ENCODE results near the gene MAST4. TPM values are rescaled to one million over a fixed set of nuclear protein-coding genes. Genes with fewer than 3 reads are reported as not detected.

Gene MAST4
- 10 to 100 TPM in 1 of 2 donors, 1 to 10 TPM in 1; 9.5 to 20.8 TPM for total RNA-seq

DNA sequence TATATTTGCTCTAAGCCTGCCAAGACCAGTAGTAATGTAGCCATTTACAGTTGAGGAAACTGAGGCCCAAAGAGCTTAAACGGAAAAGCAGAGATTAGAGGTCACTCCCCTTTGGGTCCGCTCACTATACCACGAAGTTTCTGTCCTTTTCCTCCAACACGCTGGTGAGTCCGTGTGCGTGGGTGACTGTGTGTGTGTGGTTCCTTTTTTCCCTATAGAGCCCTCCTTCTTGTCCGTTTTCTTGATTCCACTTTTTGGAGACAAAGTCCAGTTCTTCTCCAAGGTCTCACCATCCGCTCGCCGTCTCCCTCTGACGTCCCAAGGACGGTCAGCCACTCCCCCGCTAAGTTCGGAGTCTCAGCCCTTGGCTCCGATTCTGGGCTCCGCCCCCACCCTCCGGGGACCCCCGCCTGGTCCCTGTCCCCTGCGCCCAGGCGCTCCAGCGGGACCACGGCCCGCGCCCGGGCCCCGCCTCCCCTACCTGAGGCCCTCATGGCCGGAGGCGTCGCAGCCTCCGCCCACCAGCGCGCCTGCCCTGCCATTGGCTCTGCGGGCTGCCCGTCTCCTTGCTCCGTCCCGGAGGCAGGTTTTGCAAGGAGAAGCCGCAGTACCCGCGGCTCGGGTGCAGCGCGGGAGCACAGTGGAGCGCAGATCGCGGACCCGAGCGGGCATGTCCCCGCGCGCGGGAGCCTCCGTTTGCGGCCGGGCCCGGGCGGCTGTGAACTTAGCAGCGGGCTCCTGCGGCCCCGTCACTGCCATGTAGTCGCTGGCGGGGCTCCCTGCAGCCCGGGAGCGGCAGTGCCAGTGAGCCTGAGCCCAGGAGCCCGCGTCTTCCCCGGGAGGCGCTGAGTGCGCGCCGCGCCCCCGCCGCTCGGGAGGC, at the start of gene MAST4:
Gene MAST4 (plus strand): TSS at position 638 of the 880 bp plus-strand sequence. CDS start 263 bp downstream, outside the sequence.
- peak within 1 kb of the TSS in 1 of 2 donors; percentile 56 for H3K9ac ChIP-seq (ENCODE audit: low read depth in 2 of 2, low read length in 2 of 2)
- no peaks in the 10 kb centered on the region for H3K9me3 ChIP-seq
- H3K4me3 ChIP-seq, result peak within 1 kb of the TSS; percentile 62
- peak; percentile 94 for DNase-seq
- H3K4me1 ChIP-seq, result peaks cover 3% of the 10 kb centered on the region
- TF ChIP-seq, protein P1, sequence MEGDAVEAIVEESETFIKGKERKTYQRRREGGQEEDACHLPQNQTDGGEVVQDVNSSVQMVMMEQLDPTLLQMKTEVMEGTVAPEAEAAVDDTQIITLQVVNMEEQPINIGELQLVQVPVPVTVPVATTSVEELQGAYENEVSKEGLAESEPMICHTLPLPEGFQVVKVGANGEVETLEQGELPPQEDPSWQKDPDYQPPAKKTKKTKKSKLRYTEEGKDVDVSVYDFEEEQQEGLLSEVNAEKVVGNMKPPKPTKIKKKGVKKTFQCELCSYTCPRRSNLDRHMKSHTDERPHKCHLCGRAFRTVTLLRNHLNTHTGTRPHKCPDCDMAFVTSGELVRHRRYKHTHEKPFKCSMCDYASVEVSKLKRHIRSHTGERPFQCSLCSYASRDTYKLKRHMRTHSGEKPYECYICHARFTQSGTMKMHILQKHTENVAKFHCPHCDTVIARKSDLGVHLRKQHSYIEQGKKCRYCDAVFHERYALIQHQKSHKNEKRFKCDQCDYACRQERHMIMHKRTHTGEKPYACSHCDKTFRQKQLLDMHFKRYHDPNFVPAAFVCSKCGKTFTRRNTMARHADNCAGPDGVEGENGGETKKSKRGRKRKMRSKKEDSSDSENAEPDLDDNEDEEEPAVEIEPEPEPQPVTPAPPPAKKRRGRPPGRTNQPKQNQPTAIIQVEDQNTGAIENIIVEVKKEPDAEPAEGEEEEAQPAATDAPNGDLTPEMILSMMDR (IDR thresholded peaks at IDR 0.05), result no peak
- H3K27me3 ChIP-seq, result peaks cover 23% of the 10 kb centered on the region
- intact Hi-C loops (cut with DNase I), result no loop called here
- H3K36me3 ChIP-seq, result no peaks in the 10 kb centered on the region
- H3K27ac ChIP-seq, result no peak within 1 kb of the TSS

DNA sequence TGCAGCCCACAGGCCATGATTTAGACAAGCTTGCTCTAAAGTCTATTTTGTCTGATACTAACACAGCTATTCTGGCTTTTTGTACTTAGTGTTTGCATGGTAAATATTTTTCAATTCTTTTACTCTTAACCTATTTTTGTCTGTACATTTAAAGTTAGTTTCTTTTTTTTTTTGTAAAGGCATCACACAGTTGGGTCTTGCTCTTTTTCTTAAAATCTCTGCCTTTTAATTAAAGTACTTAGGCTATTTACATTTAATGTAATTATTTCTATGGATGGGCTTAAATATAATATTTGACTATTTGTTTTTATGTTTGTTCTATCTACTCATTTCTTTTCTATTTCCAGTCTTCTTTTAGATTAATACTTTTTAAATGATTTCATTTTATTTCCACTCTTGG, 49.7 kb upstream of the MAST4 start:
- Histone ChIP-seq H3K27ac (no peak overlapping the region), H3K36me3 (no peaks in the 10 kb centered on the region)

DNA sequence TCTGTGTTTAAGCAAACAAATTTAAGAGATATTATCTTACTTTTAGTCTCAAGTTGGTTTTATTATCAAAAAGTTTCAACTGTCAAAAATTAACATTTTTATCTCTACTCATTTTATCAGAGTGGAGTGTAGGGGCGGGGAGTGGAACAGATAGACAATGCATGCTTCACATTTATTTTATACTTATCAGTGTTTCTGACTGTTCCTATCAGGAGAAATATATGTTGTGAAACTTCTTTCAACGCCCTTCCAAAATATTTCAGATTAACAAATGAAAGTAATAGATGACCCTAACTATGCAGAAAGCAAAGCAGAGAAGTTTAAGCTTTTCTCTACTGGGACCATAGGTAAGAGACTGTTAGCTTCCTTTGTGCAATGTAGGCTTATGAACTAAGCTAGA, 44.9 kb upstream of the MAST4 start:
- Histone ChIP-seq H3K27ac (no peak overlapping the region), H3K9ac (ENCODE audit: low read depth in 2 of 2, low read length in 2 of 2) (no peak overlapping the region), H3K9me3 (no peaks in the 10 kb centered on the region), H3K36me3 (no peaks in the 10 kb centered on the region), H3K4me1 (no peaks in the 10 kb centered on the region), H3K27me3 (no peaks in the 10 kb centered on the region), H3K4me3 (no peak overlapping the region)
- TF ChIP-seq, protein P1 (IDR thresholded peaks at IDR 0.05), result no peak
- intact Hi-C loops (cut with DNase I), result no loop called here
- no peak for DNase-seq

More for the DNA sequence above, 49.7 kb upstream of the MAST4 start:
- H3K9ac ChIP-seq (ENCODE audit: low read depth in 2 of 2, low read length in 2 of 2), result no peak overlapping the region
- TF ChIP-seq, protein P1 (IDR thresholded peaks at IDR 0.05), result no peak
- H3K4me3 ChIP-seq, result no peak overlapping the region
- H3K27me3 ChIP-seq, result no peaks in the 10 kb centered on the region
- intact Hi-C loops (cut with DNase I), result no loop called here
- no peaks in the 10 kb centered on the region for H3K9me3 ChIP-seq
- H3K4me1 ChIP-seq, result no peaks in the 10 kb centered on the region
- no peak for DNase-seq

DNA sequence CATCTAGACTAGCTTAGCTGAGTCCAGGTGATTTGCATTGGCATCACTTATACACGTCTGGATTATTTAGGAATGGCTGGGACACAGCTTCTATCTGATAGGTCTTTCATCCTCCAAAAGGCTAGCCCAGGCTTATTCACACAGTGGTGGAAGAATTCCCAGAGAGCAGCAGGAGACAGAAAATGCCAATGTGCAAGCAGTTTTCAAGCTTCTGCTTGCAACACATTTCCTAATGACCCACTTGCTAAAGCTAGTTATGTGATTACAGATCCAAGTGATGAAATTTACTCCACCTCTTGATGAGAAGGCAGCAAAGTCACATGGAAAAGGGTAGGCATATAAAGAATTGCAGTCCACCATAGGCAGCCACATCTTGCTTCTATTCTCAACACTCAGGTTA, 44.2 kb upstream of the MAST4 start:
- no peak for DNase-seq
- H3K9ac ChIP-seq (ENCODE audit: low read depth in 2 of 2, low read length in 2 of 2), result no peak overlapping the region
- TF ChIP-seq, protein P1 (IDR thresholded peaks at IDR 0.05), result no peak
- H3K27ac ChIP-seq, result no peak overlapping the region
- H3K27me3 ChIP-seq, result no peaks in the 10 kb centered on the region
- H3K9me3 ChIP-seq, result no peaks in the 10 kb centered on the region
- no peak overlapping the region for H3K4me3 ChIP-seq
- no peaks in the 10 kb centered on the region for H3K4me1 ChIP-seq
- intact Hi-C loops (cut with DNase I), result no loop called here
- H3K36me3 ChIP-seq, result no peaks in the 10 kb centered on the region

DNA sequence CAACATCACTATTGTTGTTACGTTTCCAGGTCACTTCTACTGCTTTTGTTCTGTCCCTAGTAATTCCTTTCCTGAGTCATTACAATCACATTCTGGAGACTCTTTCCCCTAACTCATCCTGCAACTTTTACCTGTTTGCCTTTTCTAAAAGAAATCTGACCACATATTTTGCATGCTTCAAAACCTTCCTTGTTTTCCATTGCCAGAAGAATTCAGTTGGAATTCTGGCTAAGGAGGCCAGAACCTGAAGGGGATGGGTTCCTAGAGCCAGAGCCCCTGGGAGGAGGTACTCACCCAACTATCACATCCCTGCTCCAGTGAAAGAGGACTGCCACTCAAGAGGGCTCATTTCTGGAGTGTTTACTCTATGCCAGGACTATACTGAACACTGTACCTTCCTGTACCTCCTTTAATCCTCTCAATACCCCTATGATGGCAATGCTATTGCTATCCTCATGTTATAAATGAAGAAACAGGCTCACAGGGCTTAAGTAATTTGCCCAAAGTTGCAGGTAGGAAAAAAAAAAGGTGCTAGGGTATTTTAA, 42.8 kb upstream of the MAST4 start:
- intact Hi-C loops (cut with DNase I), result no loop called here
- Histone ChIP-seq H3K27ac (no peak overlapping the region), H3K4me3 (no peak overlapping the region), H3K36me3 (no peaks in the 10 kb centered on the region), H3K27me3 (no peaks in the 10 kb centered on the region), H3K9ac (ENCODE audit: low read depth in 2 of 2, low read length in 2 of 2) (no peak overlapping the region), H3K4me1 (no peaks in the 10 kb centered on the region), H3K9me3 (no peaks in the 10 kb centered on the region)
- DNase-seq, result no peak
- TF ChIP-seq, protein P1 (IDR thresholded peaks at IDR 0.05), result no peak
